ENCODE measurements around the gene POU6F2. TPM values are rescaled to one million over a fixed set of nuclear protein-coding genes. Genes with fewer than 3 reads are reported as not detected.

POU6F2 gene
- polyA plus RNA-seq, 4 donors, result 0.16 TPM; not detected in 3

GRCh38 chr7:39265641-39266591, 288.2 kb downstream of the POU6F2 start:
- DNase-seq (no peak), FAIRE-seq (no peak)
- Histone ChIP-seq H3K36me3 (ENCODE audit: control insufficient read depth in 3 of 3, insufficient read depth in 2 of 3, low read depth in 1 of 3, low read length in 3 of 3) (no peaks in the 10 kb centered on the region), H3K27ac (ENCODE audit: low read depth in 1 of 3, low read length in 2 of 3) (no peak overlapping the region), H3K9me3 (ENCODE audit: control insufficient read depth in 2 of 2, insufficient read depth in 1 of 2, low read depth in 1 of 2, low read length in 1 of 2) (no peaks in the 10 kb centered on the region), H3K27me3 (ENCODE audit: control insufficient read depth in 3 of 3, insufficient read depth in 3 of 3, low read length in 3 of 3) (no peaks in the 10 kb centered on the region), H3K4me3 (ENCODE audit: low read depth in 1 of 3, low read length in 3 of 3) (no peak overlapping the region), H3K4me1 (ENCODE audit: control insufficient read depth in 3 of 3, insufficient read depth in 2 of 3, low read depth in 1 of 3, low read length in 2 of 3) (no peaks in the 10 kb centered on the region)
- WGBS, 3 donors, result 67 to 73% (median 70%) methylated on average over 9 of the region's 9 CpGs

- no peak for FAIRE-seq
- no peaks in the 10 kb centered on the region for H3K4me1 ChIP-seq (ENCODE audit: control insufficient read depth in 3 of 3, insufficient read depth in 2 of 3, low read depth in 1 of 3, low read length in 2 of 3)
- no peak overlapping the region for H3K27ac ChIP-seq (ENCODE audit: low read depth in 1 of 3, low read length in 2 of 3)
- no peaks in the 10 kb centered on the region for H3K9me3 ChIP-seq (ENCODE audit: control insufficient read depth in 2 of 2, insufficient read depth in 1 of 2, low read depth in 1 of 2, low read length in 1 of 2)
- peaks cover 0 to 5% (median 0%) of the 10 kb centered on the region in 3 donors for H3K27me3 ChIP-seq (ENCODE audit: control insufficient read depth in 3 of 3, insufficient read depth in 3 of 3, low read length in 3 of 3)
- DNase-seq, result no peak
- H3K36me3 ChIP-seq (ENCODE audit: control insufficient read depth in 3 of 3, insufficient read depth in 2 of 3, low read depth in 1 of 3, low read length in 3 of 3), result no peaks in the 10 kb centered on the region
- WGBS, 3 donors, result 67 to 73% (median 72%) methylated on average over 2 of the region's 2 CpGs
- H3K4me3 ChIP-seq (ENCODE audit: low read depth in 1 of 3, low read length in 3 of 3), result no peak overlapping the region
Observed at GRCh38 chr7:39269034-39269433, 291.3 kb downstream of the POU6F2 start.

GRCh38 chr7:39270018-39270417, 292.3 kb downstream of the POU6F2 start:
- peaks cover 0 to 5% (median 0%) of the 10 kb centered on the region in 3 donors for H3K27me3 ChIP-seq (ENCODE audit: control insufficient read depth in 3 of 3, insufficient read depth in 3 of 3, low read length in 3 of 3)
- no peak for DNase-seq
- WGBS, 3 donors, result 75 to 83% (median 80%) methylated on average over 5 of the region's 5 CpGs
- no peak overlapping the region for H3K4me3 ChIP-seq (ENCODE audit: low read depth in 1 of 3, low read length in 3 of 3)
- no peak for FAIRE-seq
- H3K9me3 ChIP-seq (ENCODE audit: control insufficient read depth in 2 of 2, insufficient read depth in 1 of 2, low read depth in 1 of 2, low read length in 1 of 2), result no peaks in the 10 kb centered on the region
- no peak overlapping the region for H3K27ac ChIP-seq (ENCODE audit: low read depth in 1 of 3, low read length in 2 of 3)
- H3K4me1 ChIP-seq (ENCODE audit: control insufficient read depth in 3 of 3, insufficient read depth in 2 of 3, low read depth in 1 of 3, low read length in 2 of 3), result no peaks in the 10 kb centered on the region
- H3K36me3 ChIP-seq (ENCODE audit: control insufficient read depth in 3 of 3, insufficient read depth in 2 of 3, low read depth in 1 of 3, low read length in 3 of 3), result no peaks in the 10 kb centered on the region

- no peak overlapping the region for H3K27ac ChIP-seq (ENCODE audit: low read depth in 1 of 3, low read length in 2 of 3)
- no peak for FAIRE-seq
- H3K27me3 ChIP-seq (ENCODE audit: control insufficient read depth in 3 of 3, insufficient read depth in 3 of 3, low read length in 3 of 3), result peaks cover 0 to 5% (median 0%) of the 10 kb centered on the region in 3 donors
- no peaks in the 10 kb centered on the region for H3K9me3 ChIP-seq (ENCODE audit: control insufficient read depth in 2 of 2, insufficient read depth in 1 of 2, low read depth in 1 of 2, low read length in 1 of 2)
- H3K4me1 ChIP-seq (ENCODE audit: control insufficient read depth in 3 of 3, insufficient read depth in 2 of 3, low read depth in 1 of 3, low read length in 2 of 3), result no peaks in the 10 kb centered on the region
- 9 to 28% (median 19%) methylated on average over 9 of the region's 9 CpGs for WGBS, 3 donors
- H3K4me3 ChIP-seq (ENCODE audit: low read depth in 1 of 3, low read length in 3 of 3), result no peak overlapping the region
- peak; percentile 45 to 58 for DNase-seq
- no peaks in the 10 kb centered on the region for H3K36me3 ChIP-seq (ENCODE audit: control insufficient read depth in 3 of 3, insufficient read depth in 2 of 3, low read depth in 1 of 3, low read length in 3 of 3)
Observed at GRCh38 chr7:39271402-39271801, 293.7 kb downstream of the POU6F2 start.

- no peaks in the 10 kb centered on the region for H3K4me1 ChIP-seq (ENCODE audit: control insufficient read depth in 3 of 3, insufficient read depth in 2 of 3, low read depth in 1 of 3, low read length in 2 of 3)
- H3K4me3 ChIP-seq (ENCODE audit: low read depth in 1 of 3, low read length in 3 of 3), result no peak overlapping the region
- H3K27me3 ChIP-seq (ENCODE audit: control insufficient read depth in 3 of 3, insufficient read depth in 3 of 3, low read length in 3 of 3), result peaks cover 0 to 5% (median 0%) of the 10 kb centered on the region in 3 donors
- no peak for DNase-seq
- no peak overlapping the region for H3K27ac ChIP-seq (ENCODE audit: low read depth in 1 of 3, low read length in 2 of 3)
- WGBS, 3 donors, result 54 to 69% (median 60%) methylated on average over 1 of the region's 1 CpG
- no peaks in the 10 kb centered on the region for H3K36me3 ChIP-seq (ENCODE audit: control insufficient read depth in 3 of 3, insufficient read depth in 2 of 3, low read depth in 1 of 3, low read length in 3 of 3)
- no peak for FAIRE-seq
- H3K9me3 ChIP-seq (ENCODE audit: control insufficient read depth in 2 of 2, insufficient read depth in 1 of 2, low read depth in 1 of 2, low read length in 1 of 2), result no peaks in the 10 kb centered on the region
Observed at GRCh38 chr7:39272111-39272510, 294.4 kb downstream of the POU6F2 start.

GRCh38 chr7:39272691-39273090, 295.0 kb downstream of the POU6F2 start:
- Histone ChIP-seq H3K36me3 (ENCODE audit: control insufficient read depth in 3 of 3, insufficient read depth in 2 of 3, low read depth in 1 of 3, low read length in 3 of 3) (no peaks in the 10 kb centered on the region), H3K9me3 (ENCODE audit: control insufficient read depth in 2 of 2, insufficient read depth in 1 of 2, low read depth in 1 of 2, low read length in 1 of 2) (no peaks in the 10 kb centered on the region), H3K4me1 (ENCODE audit: control insufficient read depth in 3 of 3, insufficient read depth in 2 of 3, low read depth in 1 of 3, low read length in 2 of 3) (no peaks in the 10 kb centered on the region), H3K4me3 (ENCODE audit: low read depth in 1 of 3, low read length in 3 of 3) (no peak overlapping the region), H3K27me3 (ENCODE audit: control insufficient read depth in 3 of 3, insufficient read depth in 3 of 3, low read length in 3 of 3) (peaks cover 0 to 5% (median 0%) of the 10 kb centered on the region in 3 donors), H3K27ac (ENCODE audit: low read depth in 1 of 3, low read length in 2 of 3) (no peak overlapping the region)
- no peak for FAIRE-seq
- DNase-seq, result no peak

GRCh38 chr7:39280337-39280736, 302.6 kb downstream of the POU6F2 start:
- no peaks in the 10 kb centered on the region for H3K4me1 ChIP-seq (ENCODE audit: control insufficient read depth in 3 of 3, insufficient read depth in 2 of 3, low read depth in 1 of 3, low read length in 2 of 3)
- H3K27me3 ChIP-seq (ENCODE audit: control insufficient read depth in 3 of 3, insufficient read depth in 3 of 3, low read length in 3 of 3), result peaks cover 0 to 2% (median 0%) of the 10 kb centered on the region in 3 donors
- no peak for FAIRE-seq
- no peak overlapping the region for H3K4me3 ChIP-seq (ENCODE audit: low read depth in 1 of 3, low read length in 3 of 3)
- H3K36me3 ChIP-seq (ENCODE audit: control insufficient read depth in 3 of 3, insufficient read depth in 2 of 3, low read depth in 1 of 3, low read length in 3 of 3), result no peaks in the 10 kb centered on the region
- no peak overlapping the region for H3K27ac ChIP-seq (ENCODE audit: low read depth in 1 of 3, low read length in 2 of 3)
- H3K9me3 ChIP-seq (ENCODE audit: control insufficient read depth in 2 of 2, insufficient read depth in 1 of 2, low read depth in 1 of 2, low read length in 1 of 2), result no peaks in the 10 kb centered on the region
- 3 to 45% (median 28%) methylated on average over 1 of the region's 1 CpG for WGBS, 3 donors
- DNase-seq, result no peak

- WGBS, 3 donors, result 71 to 96% (median 77%) methylated on average over 2 of the region's 2 CpGs
- FAIRE-seq (no peak), DNase-seq (no peak)
- Histone ChIP-seq H3K4me1 (ENCODE audit: control insufficient read depth in 3 of 3, insufficient read depth in 2 of 3, low read depth in 1 of 3, low read length in 2 of 3) (no peaks in the 10 kb centered on the region), H3K27ac (ENCODE audit: low read depth in 1 of 3, low read length in 2 of 3) (no peak overlapping the region), H3K27me3 (ENCODE audit: control insufficient read depth in 3 of 3, insufficient read depth in 3 of 3, low read length in 3 of 3) (peaks cover 0 to 4% (median 0%) of the 10 kb centered on the region in 3 donors), H3K9me3 (ENCODE audit: control insufficient read depth in 2 of 2, insufficient read depth in 1 of 2, low read depth in 1 of 2, low read length in 1 of 2) (no peaks in the 10 kb centered on the region), H3K36me3 (ENCODE audit: control insufficient read depth in 3 of 3, insufficient read depth in 2 of 3, low read depth in 1 of 3, low read length in 3 of 3) (no peaks in the 10 kb centered on the region), H3K4me3 (ENCODE audit: low read depth in 1 of 3, low read length in 3 of 3) (no peak overlapping the region)
Observed at GRCh38 chr7:39285256-39285655, 307.5 kb downstream of the POU6F2 start.
